ENCODE measurements around the gene PAX8.
"Not testable (repeated sequence)": the region's sequence is repeated elsewhere in the genome, so short reads cannot be mapped to it uniquely, and the experiment has no call there.

The PAX8 gene

GRCh38 chr2:113288117-113288673 is 9.5 kb upstream of the PAX8 start:
- not testable (repeated sequence) for DNase-seq

- DNase-seq: no peak
These were observed 7.1 kb upstream of the PAX8 start for GRCh38 chr2:113285816-113286215.

GRCh38 chr2:113284999-113285398 is 6.3 kb upstream of the PAX8 start:
- DNase-seq: not testable (repeated sequence)

- DNase-seq: no peak
These were observed 5.8 kb upstream of the PAX8 start for GRCh38 chr2:113284476-113284875.

- DNase-seq: no peak
These were observed 5.1 kb upstream of the PAX8 start for GRCh38 chr2:113283704-113284284.

- DNase-seq: no peak
These were observed 4.2 kb upstream of the PAX8 start for GRCh38 chr2:113282747-113283533.

- no peak for DNase-seq
These were observed 3.4 kb upstream of the PAX8 start for GRCh38 chr2:113281910-113282746.

GRCh38 chr2:113278073-113278741 is 514 bp downstream of the PAX8 start:
- no peak for DNase-seq

GRCh38 chr2:113277474-113278072 is 1.1 kb downstream of the PAX8 start:
- DNase-seq: no peak

GRCh38 chr2:113276761-113277425 is 1.8 kb downstream of the PAX8 start:
- no peak for DNase-seq

GRCh38 chr2:113276216-113276760 is 2.4 kb downstream of the PAX8 start:
- no peak for DNase-seq

GRCh38 chr2:113275556-113276215 is 3.0 kb downstream of the PAX8 start:
- no peak for DNase-seq

GRCh38 chr2:113274432-113274831 is 4.3 kb downstream of the PAX8 start:
- no peak for DNase-seq

GRCh38 chr2:113273981-113274380 is 4.7 kb downstream of the PAX8 start:
- no peak for DNase-seq

- DNase-seq: no peak
These were observed 5.6 kb downstream of the PAX8 start for GRCh38 chr2:113273027-113273551.

- no peak for DNase-seq
These were observed 6.2 kb downstream of the PAX8 start for GRCh38 chr2:113272477-113272876.

GRCh38 chr2:113268621-113269360 is 9.9 kb downstream of the PAX8 start:
- DNase-seq: no peak

GRCh38 chr2:113266431-113266830 is 12.3 kb downstream of the PAX8 start:
- DNase-seq: no peak

GRCh38 chr2:113264713-113265403 is 13.9 kb downstream of the PAX8 start:
- no peak for DNase-seq
